ENCODE data around the gene CFAP58. TPM values are rescaled to one million over a fixed set of nuclear protein-coding genes. Genes with fewer than 3 reads are reported as not detected.
"Not testable (repeated sequence)": the region's sequence is repeated elsewhere in the genome, so short reads cannot be mapped to it uniquely, and the experiment has no call there.

CFAP58 gene
- total RNA-seq, 1 experiment from 2014 or later, result 0.63 TPM

GRCh38 chr10:104457543-104457828 is 103.9 kb downstream of the CFAP58 start:
- no peak overlapping the region for H3T11ph ChIP-seq (ENCODE audit: low read length)
- no peak for DNase-seq
- Mint-ChIP-seq H3K9me3 (peaks cover 0 to 6% of the 10 kb centered on the region in 2 experiments; a peak in 2 of 5 replicates), H3K27ac (no peak overlapping the region), H3K36me3 (ENCODE audit: insufficient read depth in 1 of 3, low read depth in 3 of 3) (no peaks in the 10 kb centered on the region; a peak in 1 of 7 replicates), H3K4me1 (no peaks in the 10 kb centered on the region), H3K27me3 (ENCODE audit: low read depth) (no peaks in the 10 kb centered on the region; the same call in none of the 2 replicates), H3K4me3 (no peak overlapping the region)
- no peak overlapping the region for H3K4ac ChIP-seq (ENCODE audit: low read depth, low read length)
- no peak overlapping the region for H3K9ac ChIP-seq (ENCODE audit: extremely low read depth, insufficient read length, low read length)
- no peak overlapping the region for H2BK12ac ChIP-seq (ENCODE audit: insufficient read length, low read depth, low read length)
- H4K8ac ChIP-seq (replicated peaks; ENCODE audit: insufficient read length, low read depth, low read length), result no peak overlapping the region
- no peak overlapping the region for H3K4me2 ChIP-seq (ENCODE audit: insufficient read depth, insufficient read length, low read length)
- no peak overlapping the region for H3K23ac ChIP-seq (ENCODE audit: insufficient read length, low read depth, low read length)
- no peaks in the 10 kb centered on the region for H3K79me2 ChIP-seq (ENCODE audit: insufficient read depth, low read length)
- H2BK120ac ChIP-seq (ENCODE audit: low read depth, low read length, poor library complexity, severe bottlenecking), result no peak overlapping the region
- no peaks in the 10 kb centered on the region for H3K23me2 ChIP-seq (ENCODE audit: insufficient read length, low read depth, low read length, poor library complexity, severe bottlenecking)
- no peaks in the 10 kb centered on the region for H3K79me1 ChIP-seq (ENCODE audit: insufficient read depth, low read depth, low read length, poor library complexity, severe bottlenecking)
- H2BK5ac ChIP-seq (ENCODE audit: insufficient read length, low read length), result no peak overlapping the region
- H3K9me3 ChIP-seq (ENCODE audit: control insufficient read depth, low read depth, low read length), result no peaks in the 10 kb centered on the region
- H2BK15ac ChIP-seq (ENCODE audit: low read depth, low read length), result no peak overlapping the region
- H3K27me3 ChIP-seq (ENCODE audit: insufficient read depth, low read length), result no peaks in the 10 kb centered on the region
- no peak overlapping the region for H2AFZ ChIP-seq (ENCODE audit: low read length)
- H3K27ac ChIP-seq (ENCODE audit: insufficient read length, low read depth, low read length), result no peak overlapping the region
- no peak overlapping the region for H3K14ac ChIP-seq (ENCODE audit: insufficient read depth, low read length)
- H4K20me1 ChIP-seq (ENCODE audit: control insufficient read depth, insufficient read depth, insufficient read length), result no peaks in the 10 kb centered on the region
- H4K5ac ChIP-seq (ENCODE audit: insufficient read length, low read depth, low read length), result no peak overlapping the region
- H3K4me1 ChIP-seq (ENCODE audit: insufficient read depth, low read length), result no peaks in the 10 kb centered on the region
- TF ChIP-seq CTCF (conservative IDR thresholded peaks at IDR 0.05), result no peak
- WGBS (ENCODE audit: extremely low coverage, insufficient read length, low lambda C conversion rate), result no CpG with 5 or more reads among the region's 3 CpGs
- H4K91ac ChIP-seq (ENCODE audit: insufficient read length, low read depth, low read length), result no peak overlapping the region
- no peak overlapping the region for H2AK5ac ChIP-seq (ENCODE audit: insufficient read length, low read length)
- H2BK20ac ChIP-seq (ENCODE audit: low read depth, low read length, poor library complexity, severe bottlenecking), result no peak overlapping the region
- no peak overlapping the region for H3K18ac ChIP-seq (ENCODE audit: insufficient read length, low read depth, low read length)
- no peak overlapping the region for H3K56ac ChIP-seq (ENCODE audit: insufficient read length, low read depth, low read length)

- not testable (repeated sequence) for H3K4me3 Mint-ChIP-seq; H2AK5ac ChIP-seq (ENCODE audit: insufficient read length, low read length); H2AFZ ChIP-seq (ENCODE audit: low read length); H2BK15ac ChIP-seq (ENCODE audit: low read depth, low read length); H3K27me3 ChIP-seq (ENCODE audit: insufficient read depth, low read length); H3K4me2 ChIP-seq (ENCODE audit: insufficient read depth, insufficient read length, low read length); H4K20me1 ChIP-seq (ENCODE audit: control insufficient read depth, insufficient read depth, insufficient read length); H3K14ac ChIP-seq (ENCODE audit: insufficient read depth, low read length); H3K27ac Mint-ChIP-seq; H3K79me1 ChIP-seq (ENCODE audit: insufficient read depth, low read depth, low read length, poor library complexity, severe bottlenecking); H4K5ac ChIP-seq (ENCODE audit: insufficient read length, low read depth, low read length); H3K27me3 Mint-ChIP-seq (ENCODE audit: low read depth); H3K23ac ChIP-seq (ENCODE audit: insufficient read length, low read depth, low read length); H3K56ac ChIP-seq (ENCODE audit: insufficient read length, low read depth, low read length); H3K4me1 ChIP-seq (ENCODE audit: insufficient read depth, low read length); H3K9ac ChIP-seq (ENCODE audit: extremely low read depth, insufficient read length, low read length); H3K9me3 ChIP-seq (ENCODE audit: control insufficient read depth, low read depth, low read length); DNase-seq; H2BK120ac ChIP-seq (ENCODE audit: low read depth, low read length, poor library complexity, severe bottlenecking); H2BK20ac ChIP-seq (ENCODE audit: low read depth, low read length, poor library complexity, severe bottlenecking); H3T11ph ChIP-seq (ENCODE audit: low read length); H3K18ac ChIP-seq (ENCODE audit: insufficient read length, low read depth, low read length); H3K23me2 ChIP-seq (ENCODE audit: insufficient read length, low read depth, low read length, poor library complexity, severe bottlenecking); H2BK12ac ChIP-seq (ENCODE audit: insufficient read length, low read depth, low read length); H3K4me1 Mint-ChIP-seq; H3K27ac ChIP-seq (ENCODE audit: insufficient read length, low read depth, low read length); H3K4ac ChIP-seq (ENCODE audit: low read depth, low read length); H4K8ac ChIP-seq (replicated peaks; ENCODE audit: insufficient read length, low read depth, low read length); H4K91ac ChIP-seq (ENCODE audit: insufficient read length, low read depth, low read length); H3K79me2 ChIP-seq (ENCODE audit: insufficient read depth, low read length); H2BK5ac ChIP-seq (ENCODE audit: insufficient read length, low read length)
- Mint-ChIP-seq H3K36me3 (ENCODE audit: insufficient read depth in 1 of 3, low read depth in 3 of 3) (peaks cover 8 to 12% (median 10%) of the 10 kb centered on the region in 3 experiments), H3K9me3 (peaks cover 15 to 26% of the 10 kb centered on the region in 2 experiments)
Measured at GRCh38 chr10:104465575-104465974, 111.9 kb downstream of the CFAP58 start.
